Esophagus squamous epithelium (tissue), 4 donors: ENCODE measurements around the gene SDHC.

Experiments
- POLR2A ChIP-seq, 4 donors: fragments of 450-650 bp; IDR thresholded peaks; one replicate each; pipeline ENCODE4 v1.6.1; 2017; ENCODE audit warnings: antibody characterized with exemption in 4 of 4, mild to moderate bottlenecking in 4 of 4, moderate library complexity in 3 of 4
- TF ChIP-seq, protein P1 (sequence below), 6 experiments: fragments of 450-650 bp in 4 of 6; fragments of 200-600 bp in 2 of 6; sonication (generic) in 2 of 6; IDR thresholded peaks; one replicate each; pipeline ENCODE4 v1.5.1; 2016 to 2019; ENCODE audit warnings: antibody characterized with exemption in 6 of 6, mild to moderate bottlenecking in 4 of 6, moderate library complexity in 4 of 6

DNA sequence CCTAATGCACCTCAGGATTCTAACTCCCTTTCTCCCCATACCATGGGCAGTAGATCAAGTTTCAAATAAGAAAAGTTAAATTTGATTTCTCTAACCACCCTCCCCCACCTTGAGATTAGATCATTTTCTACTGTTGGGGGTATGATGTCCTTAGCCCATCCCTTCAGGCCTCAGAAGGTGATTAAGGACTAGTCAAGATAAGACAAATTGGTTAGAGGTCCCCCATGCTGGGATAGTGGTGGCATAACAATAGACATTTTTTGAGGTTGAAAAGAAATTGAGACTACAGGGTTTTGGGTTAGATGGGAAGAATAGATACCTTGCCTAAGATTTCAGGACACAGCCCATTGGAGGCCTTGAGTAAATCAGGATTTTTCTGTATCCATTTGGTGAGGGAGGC, 51.0 kb downstream of the SDHC start:
- TF ChIP-seq, protein P1, sequence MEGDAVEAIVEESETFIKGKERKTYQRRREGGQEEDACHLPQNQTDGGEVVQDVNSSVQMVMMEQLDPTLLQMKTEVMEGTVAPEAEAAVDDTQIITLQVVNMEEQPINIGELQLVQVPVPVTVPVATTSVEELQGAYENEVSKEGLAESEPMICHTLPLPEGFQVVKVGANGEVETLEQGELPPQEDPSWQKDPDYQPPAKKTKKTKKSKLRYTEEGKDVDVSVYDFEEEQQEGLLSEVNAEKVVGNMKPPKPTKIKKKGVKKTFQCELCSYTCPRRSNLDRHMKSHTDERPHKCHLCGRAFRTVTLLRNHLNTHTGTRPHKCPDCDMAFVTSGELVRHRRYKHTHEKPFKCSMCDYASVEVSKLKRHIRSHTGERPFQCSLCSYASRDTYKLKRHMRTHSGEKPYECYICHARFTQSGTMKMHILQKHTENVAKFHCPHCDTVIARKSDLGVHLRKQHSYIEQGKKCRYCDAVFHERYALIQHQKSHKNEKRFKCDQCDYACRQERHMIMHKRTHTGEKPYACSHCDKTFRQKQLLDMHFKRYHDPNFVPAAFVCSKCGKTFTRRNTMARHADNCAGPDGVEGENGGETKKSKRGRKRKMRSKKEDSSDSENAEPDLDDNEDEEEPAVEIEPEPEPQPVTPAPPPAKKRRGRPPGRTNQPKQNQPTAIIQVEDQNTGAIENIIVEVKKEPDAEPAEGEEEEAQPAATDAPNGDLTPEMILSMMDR (IDR thresholded peaks at IDR 0.05) = no peak
- no peak for TF ChIP-seq POLR2A (IDR thresholded peaks at IDR 0.05)
